ENCODE data around the gene RUNX2. TPM values are rescaled to one million over a fixed set of nuclear protein-coding genes. Genes with fewer than 3 reads are reported as not detected.

RUNX2 gene
- total and polyA plus RNA-seq, 2 donors (not counting 1 experiment from before 2014, with no cell fraction given) = 1.3 to 2.4 TPM

GRCh38 chr6:45531999-45532595 lies 204.0 kb downstream of the RUNX2 start:
- Histone ChIP-seq H3K4me1 (ENCODE audit: control insufficient read depth in 2 of 2, insufficient read depth in 2 of 2, low read length in 2 of 2) (no peaks in the 10 kb centered on the region), H4K20me1 (ENCODE audit: control insufficient read depth, insufficient read depth, low read length, poor library complexity, severe bottlenecking) (no peaks in the 10 kb centered on the region), H3K4me2 (replicated peaks; ENCODE audit: low read depth, low read length, poor library complexity, severe bottlenecking) (no peak overlapping the region), H3K9ac (ENCODE audit: low read length) (no peak overlapping the region), H2AFZ (ENCODE audit: insufficient read depth, low read depth, low read length, poor library complexity, severe bottlenecking) (no peak overlapping the region), H3K36me3 (replicated peaks in 1 of 2; ENCODE audit: control extremely low read depth in 1 of 2, control insufficient read depth in 1 of 2, extremely low read depth in 1 of 2, insufficient read depth in 2 of 2, low read length in 1 of 2) (no peaks in the 10 kb centered on the region), H3K27me3 (replicated peaks in 1 of 4; ENCODE audit: control extremely low read depth in 1 of 4, control insufficient read depth in 3 of 4, insufficient read depth in 4 of 4, low read length in 3 of 4) (no peaks in the 10 kb centered on the region), H3K9me3 (ENCODE audit: control extremely low read depth in 1 of 3, control insufficient read depth in 2 of 3, insufficient read depth in 1 of 3, low read length in 2 of 3) (no peaks in the 10 kb centered on the region), H3K79me2 (ENCODE audit: control insufficient read depth, insufficient read depth, low read length) (no peaks in the 10 kb centered on the region), H3K27ac (ENCODE audit: low read length in 2 of 2) (no peak overlapping the region), H3K4me3 (ENCODE audit: control extremely low read depth in 1 of 5, extremely low read depth in 1 of 5, insufficient read depth in 1 of 5, low read depth in 2 of 5, low read length in 4 of 5) (no peak overlapping the region)
- CTCF ChIA-PET = no interaction called here
- intact Hi-C loops (cut with micrococcal nuclease) = no loop called here
- peaks cover 3% of the 10 kb centered on the region for H3K9me3 Mint-ChIP-seq (ENCODE audit: insufficient read depth)
- no peak for DNase-seq
- peaks cover 5% of the 10 kb centered on the region for H3K4me1 Mint-ChIP-seq
- POLR2A ChIA-PET = interaction anchor here (0.7 kb wide), 1 partner anchor 11 kb away, joined by 3 read pairs; no protein-coding TSS in a partner anchor
- TF ChIP-seq CTCF (IDR thresholded peaks at IDR 0.05) = no peak
- WGBS (ENCODE audit: insufficient coverage) = 100% methylated on average over 2 of the region's 2 CpGs
- H3K4me3 Mint-ChIP-seq = no peak overlapping the region
- H3K27me3 Mint-ChIP-seq = no peaks in the 10 kb centered on the region
- H3K27ac Mint-ChIP-seq = no peak overlapping the region
- no peak for ATAC-seq (ENCODE audit: low read depth)

- Mint-ChIP-seq H3K27me3 (no peaks in the 10 kb centered on the region), H3K4me3 (no peak overlapping the region), H3K27ac (no peak overlapping the region), H3K9me3 (ENCODE audit: insufficient read depth) (peaks cover 1% of the 10 kb centered on the region), H3K4me1 (peaks cover 5% of the 10 kb centered on the region)
- Histone ChIP-seq H3K4me1 (ENCODE audit: control insufficient read depth in 2 of 2, insufficient read depth in 2 of 2, low read length in 2 of 2) (no peaks in the 10 kb centered on the region), H3K4me3 (ENCODE audit: control extremely low read depth in 1 of 5, extremely low read depth in 1 of 5, insufficient read depth in 1 of 5, low read depth in 2 of 5, low read length in 4 of 5) (no peak overlapping the region), H3K9me3 (ENCODE audit: control extremely low read depth in 1 of 3, control insufficient read depth in 2 of 3, insufficient read depth in 1 of 3, low read length in 2 of 3) (no peaks in the 10 kb centered on the region), H3K36me3 (replicated peaks in 1 of 2; ENCODE audit: control extremely low read depth in 1 of 2, control insufficient read depth in 1 of 2, extremely low read depth in 1 of 2, insufficient read depth in 2 of 2, low read length in 1 of 2) (no peaks in the 10 kb centered on the region), H2AFZ (ENCODE audit: insufficient read depth, low read depth, low read length, poor library complexity, severe bottlenecking) (no peak overlapping the region), H3K27ac (ENCODE audit: low read length in 2 of 2) (no peak overlapping the region), H3K27me3 (replicated peaks in 1 of 4; ENCODE audit: control extremely low read depth in 1 of 4, control insufficient read depth in 3 of 4, insufficient read depth in 4 of 4, low read length in 3 of 4) (no peaks in the 10 kb centered on the region), H3K9ac (ENCODE audit: low read length) (no peak overlapping the region), H3K4me2 (replicated peaks; ENCODE audit: low read depth, low read length, poor library complexity, severe bottlenecking) (no peak overlapping the region), H3K79me2 (ENCODE audit: control insufficient read depth, insufficient read depth, low read length) (no peaks in the 10 kb centered on the region), H4K20me1 (ENCODE audit: control insufficient read depth, insufficient read depth, low read length, poor library complexity, severe bottlenecking) (no peaks in the 10 kb centered on the region)
- intact Hi-C loops (cut with micrococcal nuclease) = no loop called here
- DNase-seq (no peak), ATAC-seq (ENCODE audit: low read depth) (no peak)
- ChIA-PET CTCF (no interaction called here), POLR2A (interaction anchor here (0.7 kb wide), 1 partner anchor 11 kb away, joined by 3 read pairs; no protein-coding TSS in a partner anchor)
- 29% methylated on average over 1 of the region's 6 CpGs for WGBS (ENCODE audit: insufficient coverage)
- TF ChIP-seq CTCF (IDR thresholded peaks at IDR 0.05) (no peak), EZH2 (IDR thresholded peaks at IDR 0.05; ENCODE audit: borderline replicate concordance, insufficient read depth, low read depth, low read length, poor library complexity, severe bottlenecking) (no peak)
Observed at GRCh38 chr6:45532721-45533210, 204.6 kb downstream of the RUNX2 start.
